Measurements from ENCODE around the gene SETDB1. TPM values are rescaled to one million over a fixed set of nuclear protein-coding genes. Genes with fewer than 3 reads are reported as not detected.

SETDB1 gene
- total and polyA plus RNA-seq, 2 of the 13 experiments (the other 11 are each of a cell fraction or from before 2014, with no cell fraction given): 33.1 to 34.6 TPM

DNA sequence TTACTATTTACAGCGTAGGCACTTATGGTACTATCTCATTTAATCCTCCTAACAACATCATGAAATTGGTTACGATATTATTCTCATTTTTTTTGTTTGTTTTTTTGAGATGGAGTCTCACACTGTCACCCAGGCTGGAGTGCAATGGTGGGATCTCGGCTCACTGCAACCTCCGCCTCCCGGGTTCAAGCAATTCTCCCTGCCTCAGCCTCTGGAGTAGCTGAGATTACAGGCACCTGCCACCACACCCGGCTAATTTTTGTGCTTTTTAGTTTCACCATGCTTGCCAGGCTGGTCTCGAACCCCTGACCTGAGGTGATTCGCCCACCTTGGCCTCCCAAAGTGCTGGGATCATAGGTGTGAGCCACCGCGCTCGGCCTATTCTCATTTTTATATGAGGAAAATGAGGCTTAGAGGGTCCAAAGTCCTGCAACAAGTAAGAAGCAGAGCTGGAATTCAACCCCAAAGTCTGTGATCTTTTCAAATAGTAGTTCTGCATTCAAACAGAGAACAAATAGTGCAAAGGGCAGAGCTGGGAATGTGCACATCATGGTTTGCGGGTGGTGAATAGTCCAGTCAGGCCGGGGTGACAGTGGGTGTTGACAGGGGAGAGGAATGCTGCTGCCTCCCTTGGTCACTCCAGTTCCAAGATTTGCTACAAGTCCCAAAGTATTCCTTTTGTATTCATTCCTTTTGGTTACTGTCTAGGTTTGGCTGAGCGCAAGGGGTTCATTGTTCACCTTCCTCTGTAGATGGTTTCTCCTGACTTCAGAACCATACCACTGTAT is 86.7 kb downstream of the SETDB1 start (continued):
- TF ChIP-seq, protein P1, sequence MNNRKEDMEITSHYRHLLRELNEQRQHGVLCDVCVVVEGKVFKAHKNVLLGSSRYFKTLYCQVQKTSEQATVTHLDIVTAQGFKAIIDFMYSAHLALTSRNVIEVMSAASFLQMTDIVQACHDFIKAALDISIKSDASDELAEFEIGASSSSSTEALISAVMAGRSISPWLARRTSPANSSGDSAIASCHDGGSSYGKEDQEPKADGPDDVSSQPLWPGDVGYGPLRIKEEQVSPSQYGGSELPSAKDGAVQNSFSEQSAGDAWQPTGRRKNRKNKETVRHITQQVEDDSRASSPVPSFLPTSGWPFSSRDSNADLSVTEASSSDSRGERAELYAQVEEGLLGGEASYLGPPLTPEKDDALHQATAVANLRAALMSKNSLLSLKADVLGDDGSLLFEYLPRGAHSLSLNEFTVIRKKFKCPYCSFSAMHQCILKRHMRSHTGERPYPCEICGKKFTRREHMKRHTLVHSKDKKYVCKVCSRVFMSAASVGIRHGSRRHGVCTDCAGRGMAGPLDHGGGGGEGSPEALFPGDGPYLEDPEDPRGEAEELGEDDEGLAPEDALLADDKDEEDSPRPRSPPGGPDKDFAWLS (CRISPR knock-in tag; IDR thresholded peaks at IDR 0.05; ENCODE audit: borderline replicate concordance): peak; percentile 50; the same call in 1 of the 2 replicates
- TF ChIP-seq PAX8 (CRISPR knock-in tag; IDR thresholded peaks at IDR 0.05; ENCODE audit: borderline replicate concordance) (no peak), ETV6 (CRISPR knock-in tag; conservative IDR thresholded peaks at IDR 0.05) (no peak), ZNF790 (CRISPR knock-in tag; IDR thresholded peaks at IDR 0.05; ENCODE audit: borderline replicate concordance) (no peak), KLF16 (CRISPR knock-in tag; IDR thresholded peaks at IDR 0.05) (peak in 1 of 2 experiments; percentile 43; a peak in 1 of 4 replicates), FOXK1 (CRISPR knock-in tag; IDR thresholded peaks at IDR 0.05; ENCODE audit: borderline replicate concordance, low read depth) (peak; percentile 48; the same call in 1 of the 2 replicates), THYN1 (CRISPR knock-in tag; IDR thresholded peaks at IDR 0.05; ENCODE audit: borderline replicate concordance, low read depth) (no peak), ZNF33A (CRISPR knock-in tag; IDR thresholded peaks at IDR 0.05; ENCODE audit: borderline replicate concordance) (peak; percentile 7; the same call in 1 of the 2 replicates), NR2F6 (IDR thresholded peaks at IDR 0.05) (peak; percentile 48; the same call in 1 of the 2 replicates), NR2F6 (CRISPR knock-in tag; IDR thresholded peaks at IDR 0.05) (peak; percentile 76), ZFP36L1 (CRISPR knock-in tag; IDR thresholded peaks at IDR 0.05) (no peak), AHR (CRISPR knock-in tag; IDR thresholded peaks at IDR 0.05) (no peak), ATF1 (CRISPR knock-in tag; IDR thresholded peaks at IDR 0.05) (peak; percentile 54; the same call in 1 of the 2 replicates), MED1 (CRISPR knock-in tag; IDR thresholded peaks at IDR 0.05) (peak; percentile 86), ZNF678 (CRISPR knock-in tag; IDR thresholded peaks at IDR 0.05) (0 out of 2 replicates have a peak, but pooled peaks have one; percentile 41), FOXK2 (IDR thresholded peaks at IDR 0.05) (peak; percentile 50; the same call in 1 of the 2 replicates), ZFP37 (CRISPR knock-in tag; IDR thresholded peaks at IDR 0.05; ENCODE audit: borderline replicate concordance) (no peak), ZNF12 (CRISPR knock-in tag; IDR thresholded peaks at IDR 0.05) (no peak)
- TF ChIP-seq, protein P2, sequence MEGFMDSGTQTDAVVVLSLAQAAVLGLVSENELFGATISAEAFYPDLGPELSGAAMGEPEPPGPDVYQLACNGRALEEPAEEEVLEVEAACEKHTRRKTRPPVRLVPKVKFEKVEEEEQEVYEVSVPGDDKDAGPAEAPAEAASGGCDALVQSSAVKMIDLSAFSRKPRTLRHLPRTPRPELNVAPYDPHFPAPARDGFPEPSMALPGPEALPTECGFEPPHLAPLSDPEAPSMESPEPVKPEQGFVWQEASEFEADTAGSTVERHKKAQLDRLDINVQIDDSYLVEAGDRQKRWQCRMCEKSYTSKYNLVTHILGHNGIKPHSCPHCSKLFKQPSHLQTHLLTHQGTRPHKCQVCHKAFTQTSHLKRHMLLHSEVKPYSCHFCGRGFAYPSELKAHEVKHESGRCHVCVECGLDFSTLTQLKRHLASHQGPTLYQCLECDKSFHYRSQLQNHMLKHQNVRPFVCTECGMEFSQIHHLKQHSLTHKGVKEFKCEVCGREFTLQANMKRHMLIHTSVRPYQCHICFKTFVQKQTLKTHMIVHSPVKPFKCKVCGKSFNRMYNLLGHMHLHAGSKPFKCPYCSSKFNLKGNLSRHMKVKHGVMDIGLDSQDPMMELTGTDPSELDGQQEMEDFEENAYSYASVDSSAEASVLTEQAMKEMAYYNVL (CRISPR knock-in tag; IDR thresholded peaks at IDR 0.05; ENCODE audit: borderline replicate concordance): peak; percentile 91
- TF ChIP-seq, protein P3, sequence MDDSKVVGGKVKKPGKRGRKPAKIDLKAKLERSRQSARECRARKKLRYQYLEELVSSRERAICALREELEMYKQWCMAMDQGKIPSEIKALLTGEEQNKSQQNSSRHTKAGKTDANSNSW (CRISPR knock-in tag; IDR thresholded peaks at IDR 0.05; ENCODE audit: borderline replicate concordance): no peak
- TF ChIP-seq, protein P4, sequence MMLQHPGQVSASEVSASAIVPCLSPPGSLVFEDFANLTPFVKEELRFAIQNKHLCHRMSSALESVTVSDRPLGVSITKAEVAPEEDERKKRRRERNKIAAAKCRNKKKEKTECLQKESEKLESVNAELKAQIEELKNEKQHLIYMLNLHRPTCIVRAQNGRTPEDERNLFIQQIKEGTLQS (CRISPR knock-in tag; IDR thresholded peaks at IDR 0.05): no peak
- TF ChIP-seq, protein P5, sequence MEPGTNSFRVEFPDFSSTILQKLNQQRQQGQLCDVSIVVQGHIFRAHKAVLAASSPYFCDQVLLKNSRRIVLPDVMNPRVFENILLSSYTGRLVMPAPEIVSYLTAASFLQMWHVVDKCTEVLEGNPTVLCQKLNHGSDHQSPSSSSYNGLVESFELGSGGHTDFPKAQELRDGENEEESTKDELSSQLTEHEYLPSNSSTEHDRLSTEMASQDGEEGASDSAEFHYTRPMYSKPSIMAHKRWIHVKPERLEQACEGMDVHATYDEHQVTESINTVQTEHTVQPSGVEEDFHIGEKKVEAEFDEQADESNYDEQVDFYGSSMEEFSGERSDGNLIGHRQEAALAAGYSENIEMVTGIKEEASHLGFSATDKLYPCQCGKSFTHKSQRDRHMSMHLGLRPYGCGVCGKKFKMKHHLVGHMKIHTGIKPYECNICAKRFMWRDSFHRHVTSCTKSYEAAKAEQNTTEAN (CRISPR knock-in tag; conservative IDR thresholded peaks at IDR 0.05): 0 out of 2 replicates have a peak, but pooled peaks have one; percentile 48
